ENCODE results near the gene TMEM17.

Gene TMEM17

GRCh38 chr2:62511636-62512035, 5.6 kb upstream of the TMEM17 start:
- DNase-seq = peak; percentile 16

- no peak for DNase-seq
Measured at GRCh38 chr2:62506421-62506750, 391 bp upstream of the TMEM17 start.

- DNase-seq = peak; percentile 14
Measured at GRCh38 chr2:62505109-62505749, 766 bp downstream of the TMEM17 start.

GRCh38 chr2:62504657-62505056, 1.3 kb downstream of the TMEM17 start:
- DNase-seq = no peak

- peak; percentile 78 for DNase-seq
Measured at GRCh38 chr2:62501794-62502500, 4.0 kb downstream of the TMEM17 start.

- DNase-seq = no peak
Measured at GRCh38 chr2:62501069-62501468, 4.9 kb downstream of the TMEM17 start.

GRCh38 chr2:62499430-62500060, 6.5 kb downstream of the TMEM17 start:
- peak; percentile 17 for DNase-seq

GRCh38 chr2:62498739-62499138, 7.3 kb downstream of the TMEM17 start:
- DNase-seq = no peak

- DNase-seq = no peak
Measured at GRCh38 chr2:62495761-62496160, 10.2 kb downstream of the TMEM17 start.

GRCh38 chr2:62492048-62492447, 13.9 kb downstream of the TMEM17 start:
- no peak for DNase-seq

GRCh38 chr2:62489702-62490101, 16.3 kb downstream of the TMEM17 start:
- DNase-seq = no peak

- DNase-seq = peak; percentile 72
Measured at GRCh38 chr2:62489162-62489561, 16.8 kb downstream of the TMEM17 start.

- no peak for DNase-seq
Measured at GRCh38 chr2:62486439-62486765, 19.6 kb downstream of the TMEM17 start.

GRCh38 chr2:62485761-62486438, 20.1 kb downstream of the TMEM17 start:
- DNase-seq = peak; percentile 37

GRCh38 chr2:62482558-62483352, 23.2 kb downstream of the TMEM17 start:
- DNase-seq = no peak

- no peak for DNase-seq
Measured at GRCh38 chr2:62479917-62480316, 26.1 kb downstream of the TMEM17 start.

GRCh38 chr2:62478093-62478580, 27.9 kb downstream of the TMEM17 start:
- DNase-seq = peak; percentile 31

GRCh38 chr2:62477573-62477972, 28.4 kb downstream of the TMEM17 start:
- no peak for DNase-seq

- DNase-seq = peak; percentile 48
Measured at GRCh38 chr2:62475172-62476011, 30.6 kb downstream of the TMEM17 start.

- peak; percentile 57 for DNase-seq
Measured at GRCh38 chr2:62474176-62474575, 31.8 kb downstream of the TMEM17 start.

- DNase-seq = peak; percentile 26
Measured at GRCh38 chr2:62473246-62473827, 32.7 kb downstream of the TMEM17 start.

All from fibroblast of skin of abdomen (primary cell).